T47D (cell line): ENCODE data around the gene PPARA.

Experiments used
- DNase-seq, 2 experiments: peaks; one replicate each; pipeline versions ENCODE4 v3.0.0 to v3.0.0-alpha.2; 2011 to 2012; ENCODE audit warnings: low read depth in 1 of 2, low spot score in 1 of 2
- JUND ChIP-seq: IDR thresholded peaks from 2 replicates; pipeline ENCODE4 v1.6.1; 2012; ENCODE audit warnings: low read depth
- in situ Hi-C: cut with HindIII; loops from 2 replicates; pipeline ENCODE4 v1.10.0; 2016; ENCODE audit warnings: low sequenced_read_pairs, low pct_unique_long_range_greater_than_20kb

The PPARA gene

GRCh38 chr22:46286006-46286405 is 135.7 kb downstream of the PPARA start:
- in situ Hi-C loops: no loop called here
- no peak for DNase-seq
- TF ChIP-seq JUND: no peak

GRCh38 chr22:46286941-46287872 is 136.9 kb downstream of the PPARA start:
- TF ChIP-seq JUND: no peak
- in situ Hi-C loops: no loop called here
- no peak for DNase-seq

GRCh38 chr22:46287873-46288751 is 137.8 kb downstream of the PPARA start:
- no peak for TF ChIP-seq JUND
- in situ Hi-C loops: no loop called here
- no peak for DNase-seq

GRCh38 chr22:46288846-46289243 is 138.5 kb downstream of the PPARA start:
- no peak for TF ChIP-seq JUND
- DNase-seq: no peak
- in situ Hi-C loops: no loop called here

GRCh38 chr22:46289244-46289891 is 139.0 kb downstream of the PPARA start:
- TF ChIP-seq JUND: no peak
- in situ Hi-C loops: no loop called here
- no peak for DNase-seq

- TF ChIP-seq JUND: no peak
- no peak for DNase-seq
- in situ Hi-C loops: no loop called here
These were observed 140.0 kb downstream of the PPARA start for GRCh38 chr22:46290121-46290842.

GRCh38 chr22:46290843-46291785 is 140.8 kb downstream of the PPARA start:
- no peak for DNase-seq
- in situ Hi-C loops: no loop called here
- TF ChIP-seq JUND: no peak

- in situ Hi-C loops: no loop called here
- no peak for TF ChIP-seq JUND
- no peak for DNase-seq
These were observed 141.8 kb downstream of the PPARA start for GRCh38 chr22:46292173-46292572.

- DNase-seq: no peak
- no peak for TF ChIP-seq JUND
- in situ Hi-C loops: no loop called here
These were observed 142.4 kb downstream of the PPARA start for GRCh38 chr22:46292732-46293131.
